Liver (tissue), 3 donors: ENCODE results near the gene ENPP3.

Experiments
- ATF3 ChIP-seq: IDR thresholded peaks from 2 replicates; pipeline ENCODE4 v1.6.1; 2016; ENCODE audit warnings: antibody characterized with exemption
- CTCF ChIP-seq: fragments of 150-350 bp; IDR thresholded peaks from 2 replicates; pipeline ENCODE4 v1.5.1; 2017; ENCODE audit warnings: improper control_type of control experiment, low read depth, low read length; ENCODE audit not compliant: missing input control
- EGR1 ChIP-seq, 2 donors: IDR thresholded peaks; 2 replicates each; pipeline ENCODE4 v1.6.1; 2016 to 2018; ENCODE audit warnings: antibody characterized with exemption in 2 of 2, low read depth in 2 of 2
- GABPA ChIP-seq, 2 donors: IDR thresholded peaks in 1 of 2; conservative IDR thresholded peaks in 1 of 2; 2 replicates each; pipeline ENCODE4 v1.6.1; 2016; ENCODE audit warnings: antibody characterized with exemption in 2 of 2, mild to moderate bottlenecking in 1 of 2, moderate library complexity in 1 of 2
- MAX ChIP-seq: IDR thresholded peaks from 2 replicates; pipeline ENCODE4 v1.6.1; 2016; ENCODE audit warnings: antibody characterized with exemption
- NR2F2 ChIP-seq: IDR thresholded peaks from 2 replicates; pipeline ENCODE4 v1.6.1; 2016; ENCODE audit warnings: antibody characterized with exemption
- RAD21 ChIP-seq, 2 donors: IDR thresholded peaks; 2 replicates each; pipeline ENCODE4 v1.6.1; 2016; ENCODE audit warnings: antibody characterized with exemption in 2 of 2, mild to moderate bottlenecking in 2 of 2
- REST ChIP-seq: IDR thresholded peaks from 2 replicates; pipeline ENCODE4 v1.6.1; 2016; ENCODE audit warnings: antibody characterized with exemption, mild to moderate bottlenecking
- TAF1 ChIP-seq: conservative IDR thresholded peaks from 2 replicates; pipeline ENCODE4 v1.6.1; 2016; ENCODE audit warnings: antibody characterized with exemption, mild to moderate bottlenecking
- YY1 ChIP-seq: IDR thresholded peaks from 2 replicates; pipeline ENCODE4 v1.6.1; 2016; ENCODE audit warnings: antibody characterized with exemption, mild to moderate bottlenecking
- donor health status: healthy.
- donor health status: healthy.

GRCh38 chr6:131592935-131593334 is 44.2 kb upstream of the ENPP3 start:
- TF ChIP-seq REST (no peak), ATF3 (no peak), MAX (no peak), CTCF (no peak), GABPA (IDR thresholded peaks at IDR 0.05 in 1 of 2, conservative IDR thresholded peaks at IDR 0.05 in 1 of 2) (no peak), EGR1 (IDR thresholded peaks at IDR 0.05; ENCODE audit: low read depth in 2 of 2) (no peak), NR2F2 (no peak), YY1 (no peak), TAF1 (no peak), RAD21 (IDR thresholded peaks at IDR 0.05) (no peak)
